GM21381 (cell line): Measurements from ENCODE around the gene APLN.

Experiments used
- ATAC-seq: cut with Tn5 transposase; IDR thresholded peaks from one replicate; pipeline ENCODE4 v1.9.1; 2021; ENCODE audit warnings: mild to moderate bottlenecking, moderate library complexity; ENCODE audit not compliant: unreplicated experiment

The APLN gene

GRCh38 chrX:129600981-129601424 lies 53.8 kb downstream of the APLN start:
- ATAC-seq = no peak

DNA sequence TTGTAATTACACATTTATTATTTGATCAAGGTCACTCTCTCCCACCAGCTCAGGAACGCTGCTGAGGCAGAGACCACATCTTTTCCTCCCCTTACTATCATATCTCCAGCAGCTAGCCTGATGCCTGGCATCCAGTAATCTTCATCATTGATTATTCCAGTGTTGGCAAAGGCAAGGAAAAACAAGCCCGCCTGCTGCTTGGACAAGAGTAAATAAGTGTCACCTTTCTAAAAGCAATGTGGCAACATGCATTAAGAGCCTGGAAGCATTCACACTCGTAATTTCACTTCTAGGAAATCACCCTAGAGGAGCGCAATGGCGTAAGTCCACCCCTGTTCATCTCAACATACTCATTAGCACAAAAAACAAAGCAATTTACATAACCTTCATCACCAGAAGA lies 54.8 kb downstream of the APLN start:
- ATAC-seq = no peak

- no peak for ATAC-seq
Measured at GRCh38 chrX:129599499-129599898, 55.3 kb downstream of the APLN start.

DNA sequence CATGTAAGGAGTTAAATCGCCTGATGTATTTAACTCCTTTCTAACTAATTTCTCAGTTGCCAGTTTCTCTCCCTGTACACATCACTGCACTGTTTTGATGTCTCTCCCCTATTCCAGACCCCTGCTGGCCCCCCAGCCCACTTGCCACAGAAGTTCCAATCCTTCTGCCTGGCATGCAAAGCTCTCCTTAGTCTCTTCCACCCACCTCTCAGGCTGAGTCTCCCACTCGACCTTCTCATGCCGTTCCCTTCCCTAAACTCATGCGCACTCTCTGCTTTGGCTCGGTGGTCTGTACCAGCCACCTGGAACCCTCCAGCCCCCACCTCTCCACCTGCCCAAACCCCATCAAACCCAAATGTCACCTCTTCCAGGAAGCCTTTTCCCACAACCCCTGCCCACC lies 56.9 kb downstream of the APLN start:
- ATAC-seq = no peak

- ATAC-seq = no peak
Measured at GRCh38 chrX:129596077-129596476, 58.7 kb downstream of the APLN start.
